Progenitor cell of endocrine pancreas (in vitro differentiated cells): ENCODE results near the gene UQCRC2. TPM values are rescaled to one million over a fixed set of nuclear protein-coding genes. Genes with fewer than 3 reads are reported as not detected.

Experiments used
- DNase-seq: peaks from one replicate; pipeline ENCODE4 v3.0.0; 2021; ENCODE audit warnings: low spot score; ENCODE audit not compliant: unreplicated experiment
- H3K27ac Mint-ChIP-seq: 2 replicates; pipeline ENCODE4 v1.8.0; 2021; ENCODE audit warnings: mild to moderate bottlenecking, moderate library complexity, mixed read lengths
- H3K27me3 Mint-ChIP-seq: 2 replicates; pipeline ENCODE4 v1.8.0; 2021; ENCODE audit warnings: mixed read lengths
- H3K36me3 Mint-ChIP-seq: 2 replicates; pipeline ENCODE4 v1.8.0; 2022; ENCODE audit warnings: mixed read lengths; ENCODE audit not compliant: insufficient read depth
- H3K4me1 Mint-ChIP-seq: 2 replicates; pipeline ENCODE4 v1.8.0; 2021; ENCODE audit warnings: low read depth, mixed read lengths
- H3K4me3 Mint-ChIP-seq: 2 replicates; pipeline ENCODE4 v1.8.0; 2021; ENCODE audit warnings: low read depth, mild to moderate bottlenecking, moderate library complexity, mixed read lengths
- H3K9me3 Mint-ChIP-seq: 2 replicates; pipeline ENCODE4 v1.8.0; 2021; ENCODE audit warnings: low read depth, mixed read lengths
- total RNA-seq: library from RNA; stranded (reverse); gene quantifications from 2 replicates; pipeline ENCODE4 v1.2.1, GENCODE V29; 2021
- TF ChIP-seq, protein P1 (sequence below): fragments of 200-600 bp; sonication (generic); IDR thresholded peaks from one replicate; pipeline ENCODE4 v1.5.0; 2021; ENCODE audit warnings: antibody characterized with exemption, mild to moderate bottlenecking; ENCODE audit not compliant: unreplicated experiment

The UQCRC2 gene
- total RNA-seq, 1 donor from 2014 or later = 198 TPM

DNA sequence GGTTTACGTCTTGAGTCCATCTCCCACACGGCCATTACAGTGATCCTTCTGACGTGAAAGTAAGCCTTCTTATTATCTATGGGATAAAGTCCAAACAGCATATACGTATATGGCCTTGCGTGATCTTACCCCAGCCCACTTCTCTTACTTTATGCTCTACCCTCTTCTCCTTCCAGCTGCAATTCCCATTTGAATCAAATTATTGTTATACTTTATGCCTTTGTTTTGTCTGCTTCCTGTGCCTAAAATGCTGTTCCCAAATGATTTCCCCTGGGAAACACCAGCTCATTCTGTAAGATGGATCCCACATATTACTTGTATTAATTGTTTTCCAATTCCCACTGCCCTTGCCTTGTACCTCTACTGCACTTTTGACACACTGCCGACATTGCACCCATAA, 11.2 kb downstream of the UQCRC2 start:
- no peak for DNase-seq
- Mint-ChIP-seq H3K4me3 (no peak overlapping the region), H3K9me3 (no peaks in the 10 kb centered on the region), H3K27me3 (no peaks in the 10 kb centered on the region), H3K36me3 (peaks cover 31% of the 10 kb centered on the region), H3K4me1 (no peaks in the 10 kb centered on the region), H3K27ac (no peak overlapping the region)
- TF ChIP-seq, protein P1, sequence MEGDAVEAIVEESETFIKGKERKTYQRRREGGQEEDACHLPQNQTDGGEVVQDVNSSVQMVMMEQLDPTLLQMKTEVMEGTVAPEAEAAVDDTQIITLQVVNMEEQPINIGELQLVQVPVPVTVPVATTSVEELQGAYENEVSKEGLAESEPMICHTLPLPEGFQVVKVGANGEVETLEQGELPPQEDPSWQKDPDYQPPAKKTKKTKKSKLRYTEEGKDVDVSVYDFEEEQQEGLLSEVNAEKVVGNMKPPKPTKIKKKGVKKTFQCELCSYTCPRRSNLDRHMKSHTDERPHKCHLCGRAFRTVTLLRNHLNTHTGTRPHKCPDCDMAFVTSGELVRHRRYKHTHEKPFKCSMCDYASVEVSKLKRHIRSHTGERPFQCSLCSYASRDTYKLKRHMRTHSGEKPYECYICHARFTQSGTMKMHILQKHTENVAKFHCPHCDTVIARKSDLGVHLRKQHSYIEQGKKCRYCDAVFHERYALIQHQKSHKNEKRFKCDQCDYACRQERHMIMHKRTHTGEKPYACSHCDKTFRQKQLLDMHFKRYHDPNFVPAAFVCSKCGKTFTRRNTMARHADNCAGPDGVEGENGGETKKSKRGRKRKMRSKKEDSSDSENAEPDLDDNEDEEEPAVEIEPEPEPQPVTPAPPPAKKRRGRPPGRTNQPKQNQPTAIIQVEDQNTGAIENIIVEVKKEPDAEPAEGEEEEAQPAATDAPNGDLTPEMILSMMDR = no peak

DNA sequence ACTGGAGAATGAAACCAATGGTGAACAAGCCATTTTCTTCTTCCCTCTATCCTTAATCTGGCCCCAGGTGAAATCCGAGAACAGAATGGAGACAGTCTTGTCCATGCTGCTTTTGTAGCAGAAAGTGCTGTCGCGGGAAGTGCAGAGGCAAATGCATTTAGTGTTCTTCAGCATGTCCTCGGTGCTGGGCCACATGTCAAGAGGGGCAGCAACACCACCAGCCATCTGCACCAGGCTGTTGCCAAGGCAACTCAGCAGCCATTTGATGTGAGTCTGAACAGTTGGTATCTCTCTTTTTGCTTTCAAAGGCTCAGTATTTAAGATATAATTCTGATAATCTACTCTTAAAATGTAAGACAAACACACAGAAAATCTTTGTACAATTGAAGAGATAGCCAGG, 18.7 kb downstream of the UQCRC2 start:
- Mint-ChIP-seq H3K4me3 (no peak overlapping the region), H3K27me3 (no peaks in the 10 kb centered on the region), H3K9me3 (no peaks in the 10 kb centered on the region), H3K27ac (no peak overlapping the region), H3K36me3 (peaks cover 17% of the 10 kb centered on the region), H3K4me1 (no peaks in the 10 kb centered on the region)
- no peak for DNase-seq
- TF ChIP-seq, protein P1 = no peak

GRCh38 chr16:21973945-21974344, 20.8 kb downstream of the UQCRC2 start:
- no peak overlapping the region for H3K4me3 Mint-ChIP-seq
- H3K9me3 Mint-ChIP-seq = no peaks in the 10 kb centered on the region
- TF ChIP-seq, protein P1 = no peak
- peaks cover 17% of the 10 kb centered on the region for H3K36me3 Mint-ChIP-seq
- no peak overlapping the region for H3K27ac Mint-ChIP-seq
- H3K4me1 Mint-ChIP-seq = no peaks in the 10 kb centered on the region
- no peak for DNase-seq
- H3K27me3 Mint-ChIP-seq = no peaks in the 10 kb centered on the region

- Mint-ChIP-seq H3K36me3 (peaks cover 22% of the 10 kb centered on the region), H3K4me1 (no peaks in the 10 kb centered on the region), H3K27me3 (no peaks in the 10 kb centered on the region), H3K4me3 (no peak overlapping the region), H3K27ac (no peak overlapping the region), H3K9me3 (no peaks in the 10 kb centered on the region)
- TF ChIP-seq, protein P1 = no peak
- DNase-seq = no peak
Observed at GRCh38 chr16:21980032-21980431, 26.9 kb downstream of the UQCRC2 start.

GRCh38 chr16:21982108-21982507, 28.9 kb downstream of the UQCRC2 start:
- Mint-ChIP-seq H3K27me3 (no peaks in the 10 kb centered on the region), H3K36me3 (peaks cover 21% of the 10 kb centered on the region), H3K4me1 (no peaks in the 10 kb centered on the region), H3K4me3 (no peak overlapping the region), H3K9me3 (no peaks in the 10 kb centered on the region), H3K27ac (no peak overlapping the region)
- DNase-seq = no peak
- TF ChIP-seq, protein P1 = peak; percentile 11

GRCh38 chr16:21984062-21984461, 30.9 kb downstream of the UQCRC2 start:
- Mint-ChIP-seq H3K36me3 (peaks cover 15% of the 10 kb centered on the region), H3K4me1 (no peaks in the 10 kb centered on the region), H3K4me3 (no peak overlapping the region), H3K27me3 (no peaks in the 10 kb centered on the region), H3K9me3 (no peaks in the 10 kb centered on the region), H3K27ac (no peak overlapping the region)
- TF ChIP-seq, protein P1 = no peak
- DNase-seq = no peak
